Naive thymus-derived CD4-positive, alpha-beta T cell (primary cell): ENCODE results near the gene GALNT15. TPM values are rescaled to one million over a fixed set of nuclear protein-coding genes. Genes with fewer than 3 reads are reported as not detected.

Source experiments
- ATAC-seq: fragments of 150-1000 bp; cut with Tn5 transposase; 2 replicates; pipeline ENCODE4 v1.10.0; 2021; ENCODE audit warnings: mild to moderate bottlenecking, moderate library complexity
- CTCF ChIA-PET: fragments of 350-600 bp; sonication (Branson Sonifier 250); formaldehyde crosslinking; loops from one replicate; lab custom pipeline; 2021; ENCODE audit warnings: antibody characterized with exemption; lab: Charles Lee
- POLR2A ChIA-PET: fragments of 350-600 bp; sonication (Branson Sonifier 250); formaldehyde crosslinking; loops from one replicate; lab custom pipeline; 2021; ENCODE audit warnings: antibody characterized with exemption, inconsistent platforms; lab: Charles Lee
- DNase-seq, 9 donors: peaks; one replicate each; pipeline versions ENCODE4 v3.0.0 to v3.0.0-alpha.2; 2020 to 2022; ENCODE audit warnings: mixed read lengths in 1 of 9
- H3K27ac ChIP-seq: one replicate; pipeline ENCODE4 v1.7.0; 2013; ENCODE audit warnings: mild to moderate bottlenecking, low read depth, low read length, moderate library complexity
- H3K27me3 ChIP-seq, 2 donors: one replicate each; pipeline ENCODE4 v1.7.0; 2013; ENCODE audit warnings: low read length in 2 of 2, mild to moderate bottlenecking in 2 of 2, moderate library complexity in 2 of 2; ENCODE audit not compliant: control insufficient read depth in 2 of 2, insufficient read depth in 2 of 2
- H3K36me3 ChIP-seq, 3 experiments: 1 replicate in 2 of 3; 2 replicates in 1 of 3; pipeline ENCODE4 v1.7.0; 2013; ENCODE audit warnings: low read length in 3 of 3, mild to moderate bottlenecking in 3 of 3, moderate library complexity in 1 of 3; ENCODE audit not compliant: insufficient read depth in 3 of 3, control insufficient read depth in 2 of 3
- H3K4me1 ChIP-seq, 2 donors: one replicate each; pipeline ENCODE4 v1.7.0; 2013; ENCODE audit warnings: low read length in 2 of 2, mild to moderate bottlenecking in 2 of 2, moderate library complexity in 1 of 2; ENCODE audit not compliant: control insufficient read depth in 2 of 2, insufficient read depth in 2 of 2
- H3K4me3 ChIP-seq: 2 replicates; pipeline ENCODE4 v1.7.0; 2013; ENCODE audit warnings: mild to moderate bottlenecking, low read length
- H3K9me3 ChIP-seq, 3 experiments: 1 replicate in 2 of 3; 2 replicates in 1 of 3; pipeline ENCODE4 v1.7.0; 2013; ENCODE audit warnings: low read length in 3 of 3; ENCODE audit not compliant: control insufficient read depth in 2 of 3
- H3K27ac Mint-ChIP-seq, 9 donors: one replicate each; pipeline ENCODE4 v1.8.0; 2020 to 2022; ENCODE audit warnings: mixed read lengths in 9 of 9, mild to moderate bottlenecking in 8 of 9, moderate library complexity in 5 of 9, inconsistent platforms in 2 of 9
- H3K27me3 Mint-ChIP-seq, 5 donors: one replicate each; pipeline ENCODE4 v1.8.0; 2021 to 2022; ENCODE audit warnings: mixed read lengths in 5 of 5, mild to moderate bottlenecking in 1 of 5
- H3K36me3 Mint-ChIP-seq, 5 donors: one replicate each; pipeline ENCODE4 v1.8.0; 2020 to 2022; ENCODE audit warnings: mixed read lengths in 5 of 5, mild to moderate bottlenecking in 3 of 5, inconsistent platforms in 1 of 5
- H3K4me1 Mint-ChIP-seq, 7 donors: one replicate each; pipeline ENCODE4 v1.8.0; 2020 to 2022; ENCODE audit warnings: mixed read lengths in 7 of 7, mild to moderate bottlenecking in 3 of 7, inconsistent platforms in 1 of 7
- H3K4me3 Mint-ChIP-seq, 10 donors: one replicate each; pipeline ENCODE4 v1.8.0; 2020 to 2022; ENCODE audit warnings: mild to moderate bottlenecking in 10 of 10, mixed read lengths in 10 of 10, moderate library complexity in 6 of 10, inconsistent platforms in 2 of 10
- H3K9me3 Mint-ChIP-seq, 11 donors: one replicate each; pipeline ENCODE4 v1.8.0; 2020 to 2022; ENCODE audit warnings: mixed read lengths in 11 of 11, mild to moderate bottlenecking in 4 of 11, inconsistent platforms in 1 of 11, moderate library complexity in 1 of 11
- intact Hi-C, 2 donors: fragments of 100-400 bp; cut with micrococcal nuclease; formaldehyde crosslinking; loops; one replicate each; pipeline ENCODE4 v1.15.1; 2023
- polyA plus RNA-seq, 2 donors: library from polyadenylated mRNA; unstranded; fragments of 300-500 nt; fragmentation: Illumina TruSeq; gene quantifications; one replicate each; pipeline ENCODE4 v1.2.3, GENCODE V29; 2021
- total RNA-seq, 6 experiments: library from RNA in 5 of 6; stranded (reverse) in 5 of 6; gene quantifications; 1 replicate in 5 of 6; 2 replicates in 1 of 6; pipeline ENCODE4 v1.2.3 and lab custom pipeline; 2021 to 2026

The GALNT15 gene
- total and polyA plus RNA-seq, 7 experiments from 2014 or later: 0.46 TPM; not detected in 6

GRCh38 chr3:16142350-16143025, 32.0 kb upstream of the GALNT15 start:
- Histone ChIP-seq H3K27me3 (no peaks in the 10 kb centered on the region), H3K27ac (no peak overlapping the region), H3K36me3 (no peaks in the 10 kb centered on the region), H3K9me3 (no peaks in the 10 kb centered on the region), H3K4me3 (no peak overlapping the region), H3K4me1 (no peaks in the 10 kb centered on the region)
- intact Hi-C loops: no loop called here
- no peak for DNase-seq
- peaks cover 0 to 5% (median 0%) of the 10 kb centered on the region in 7 donors for H3K4me1 Mint-ChIP-seq
- H3K27ac Mint-ChIP-seq: no peak overlapping the region
- peaks cover 0 to 19% (median 7%) of the 10 kb centered on the region in 11 donors for H3K9me3 Mint-ChIP-seq
- ATAC-seq: no peak
- H3K36me3 Mint-ChIP-seq: peaks cover 0 to 6% (median 0%) of the 10 kb centered on the region in 5 donors
- POLR2A ChIA-PET: no interaction called here
- peaks cover 0 to 9% (median 0%) of the 10 kb centered on the region in 5 donors for H3K27me3 Mint-ChIP-seq
- H3K4me3 Mint-ChIP-seq: no peak overlapping the region
- CTCF ChIA-PET: no interaction called here

DNA sequence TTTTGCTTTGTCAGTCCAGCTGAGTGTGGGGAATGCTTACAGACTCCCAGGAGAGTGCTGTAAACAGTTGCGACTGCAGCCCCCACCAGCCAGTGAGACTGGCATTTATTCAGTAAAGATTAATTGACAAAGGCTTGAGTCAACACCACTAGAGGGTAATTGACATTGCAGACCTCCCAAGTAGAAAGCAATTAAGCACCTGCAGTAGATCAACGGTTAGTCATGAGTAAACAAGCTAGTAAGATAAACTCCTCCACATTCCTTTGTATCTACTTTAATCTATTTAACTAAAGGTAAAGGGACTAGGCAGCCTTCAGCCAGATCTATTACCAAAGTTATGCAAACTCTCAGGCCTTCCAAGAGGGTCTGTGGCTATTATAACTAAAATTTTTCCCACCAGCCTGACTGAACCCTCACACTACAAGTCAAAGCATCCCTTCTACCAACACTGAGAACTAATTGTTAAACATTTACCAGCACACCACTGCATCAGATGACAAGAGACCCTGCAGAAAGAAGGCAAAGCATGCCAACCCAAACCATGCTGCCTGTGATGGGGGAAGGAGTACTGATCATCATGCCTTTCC, 30.5 kb upstream of the GALNT15 start:
- H3K9me3 Mint-ChIP-seq: peaks cover 0 to 17% (median 7%) of the 10 kb centered on the region in 11 donors
- no peaks in the 10 kb centered on the region for H3K4me1 ChIP-seq
- peaks cover 0 to 6% (median 0%) of the 10 kb centered on the region in 7 donors for H3K4me1 Mint-ChIP-seq
- DNase-seq (no peak), ATAC-seq (no peak)
- H3K27me3 ChIP-seq: no peaks in the 10 kb centered on the region
- ChIA-PET POLR2A (no interaction called here), CTCF (no interaction called here)
- H3K27me3 Mint-ChIP-seq: peaks cover 0 to 7% (median 0%) of the 10 kb centered on the region in 5 donors
- H3K4me3 Mint-ChIP-seq: no peak overlapping the region
- H3K9me3 ChIP-seq: no peaks in the 10 kb centered on the region
- H3K27ac Mint-ChIP-seq: no peak overlapping the region
- intact Hi-C loops: no loop called here
- H3K4me3 ChIP-seq: no peak overlapping the region
- H3K27ac ChIP-seq: no peak overlapping the region
- peaks cover 0 to 6% (median 0%) of the 10 kb centered on the region in 5 donors for H3K36me3 Mint-ChIP-seq
- H3K36me3 ChIP-seq: no peaks in the 10 kb centered on the region

GRCh38 chr3:16145176-16145575, 29.3 kb upstream of the GALNT15 start:
- ATAC-seq (no peak), DNase-seq (no peak)
- Mint-ChIP-seq H3K27ac (no peak overlapping the region), H3K9me3 (peaks cover 0 to 17% (median 7%) of the 10 kb centered on the region in 11 donors), H3K4me3 (no peak overlapping the region), H3K36me3 (peaks cover 0 to 6% (median 0%) of the 10 kb centered on the region in 5 donors), H3K4me1 (peaks cover 0 to 6% (median 0%) of the 10 kb centered on the region in 7 donors), H3K27me3 (peaks cover 0 to 4% (median 0%) of the 10 kb centered on the region in 5 donors)
- Histone ChIP-seq H3K27ac (no peak overlapping the region), H3K36me3 (no peaks in the 10 kb centered on the region), H3K4me3 (no peak overlapping the region), H3K9me3 (no peaks in the 10 kb centered on the region), H3K27me3 (no peaks in the 10 kb centered on the region), H3K4me1 (no peaks in the 10 kb centered on the region)
- intact Hi-C loops: no loop called here
- CTCF ChIA-PET: interaction anchor here (1.0 kb wide), 1 partner anchor 31 kb away, joined by 3 read pairs; no protein-coding TSS in a partner anchor
- POLR2A ChIA-PET: no interaction called here

DNA sequence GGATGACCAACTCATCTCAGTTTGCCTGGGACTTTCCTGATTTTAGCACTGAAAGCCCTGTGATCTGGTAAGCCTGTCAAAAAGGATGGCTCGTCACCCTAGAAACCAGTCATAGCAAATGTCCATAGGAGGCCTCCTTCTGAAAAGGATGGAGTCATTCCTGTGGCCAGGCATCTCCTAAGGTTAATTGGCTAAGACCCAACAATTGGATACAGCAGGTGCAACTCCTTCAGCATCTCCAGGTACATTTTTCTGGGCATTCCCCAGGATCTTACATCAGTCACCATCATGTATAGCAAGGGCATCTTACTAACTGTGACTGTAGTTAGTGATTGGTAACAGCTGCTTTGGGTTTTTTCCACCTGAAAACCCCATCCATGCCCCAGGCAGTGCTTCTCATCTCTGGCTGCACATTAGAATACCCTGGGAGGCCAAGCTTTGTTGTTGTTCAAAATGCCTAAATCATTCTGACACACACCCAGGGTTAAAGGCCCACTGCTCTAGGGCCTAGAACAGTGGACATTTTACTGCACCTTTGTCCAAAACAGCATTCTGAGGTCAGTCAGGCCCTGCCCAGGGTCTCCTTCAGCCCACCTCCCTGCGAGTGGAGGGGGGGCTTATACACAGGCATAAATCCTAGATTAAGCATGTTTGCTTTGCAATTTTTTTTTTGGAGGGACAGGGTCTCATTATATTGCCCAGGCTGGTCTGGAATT, 28.3 kb upstream of the GALNT15 start:
- intact Hi-C loops: no loop called here
- DNase-seq (no peak), ATAC-seq (no peak)
- Histone ChIP-seq H3K27ac (no peak overlapping the region), H3K36me3 (no peaks in the 10 kb centered on the region), H3K27me3 (no peaks in the 10 kb centered on the region), H3K4me1 (no peaks in the 10 kb centered on the region), H3K9me3 (no peaks in the 10 kb centered on the region), H3K4me3 (no peak overlapping the region)
- Mint-ChIP-seq H3K27me3 (peaks cover 0 to 4% (median 0%) of the 10 kb centered on the region in 5 donors), H3K4me1 (peaks cover 0 to 6% (median 0%) of the 10 kb centered on the region in 7 donors), H3K27ac (no peak overlapping the region), H3K4me3 (no peak overlapping the region), H3K9me3 (peaks cover 0 to 17% (median 8%) of the 10 kb centered on the region in 11 donors), H3K36me3 (peaks cover 0 to 6% (median 0%) of the 10 kb centered on the region in 5 donors)
- POLR2A ChIA-PET: no interaction called here
- CTCF ChIA-PET: interaction anchor here (1.0 kb wide), 1 partner anchor 30 kb away, joined by 3 read pairs; no protein-coding TSS in a partner anchor

DNA sequence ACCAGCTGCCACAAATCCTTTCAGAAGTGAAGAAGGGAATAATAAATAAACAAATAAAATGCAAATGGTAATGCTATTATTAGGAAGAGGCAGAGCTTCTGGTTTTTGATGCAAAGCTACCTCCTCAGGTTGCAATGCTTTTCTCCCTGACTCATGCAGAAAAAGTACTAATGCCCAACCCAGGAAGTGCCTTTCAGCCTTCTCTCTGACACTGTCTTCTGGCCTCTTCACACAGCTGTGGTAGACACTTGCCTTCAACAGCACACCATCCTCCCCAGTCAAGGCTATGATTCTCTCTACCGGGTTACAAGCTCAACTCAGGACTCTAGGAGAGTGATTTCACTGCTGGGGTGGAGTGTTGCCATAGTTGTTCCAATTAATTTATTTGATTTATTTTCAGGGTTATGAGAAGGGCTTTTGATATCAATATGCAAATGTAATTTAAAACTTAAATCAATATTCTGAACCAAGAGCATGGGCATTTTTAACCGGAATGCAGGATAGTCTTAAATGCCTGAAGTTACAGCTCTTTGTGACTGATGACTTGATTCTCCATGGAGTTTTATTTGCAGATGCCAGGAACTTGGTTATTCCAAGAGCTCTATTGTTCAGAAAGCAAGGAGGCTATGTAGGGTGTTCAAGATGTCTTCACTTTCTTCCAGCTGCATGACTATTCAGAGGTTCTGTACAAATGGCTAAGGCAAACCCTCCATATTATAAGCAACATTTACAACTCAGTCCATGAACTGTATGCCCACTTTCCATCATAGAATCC, 27.1 kb upstream of the GALNT15 start:
- Mint-ChIP-seq H3K4me1 (peaks cover 0 to 6% (median 0%) of the 10 kb centered on the region in 7 donors), H3K27ac (peak overlapping the region in 1 of 9 donors; percentile 32), H3K36me3 (peaks cover 0 to 6% (median 0%) of the 10 kb centered on the region in 5 donors), H3K9me3 (peaks cover 0 to 21% (median 12%) of the 10 kb centered on the region in 11 donors), H3K4me3 (no peak overlapping the region), H3K27me3 (peaks cover 0 to 6% (median 0%) of the 10 kb centered on the region in 5 donors)
- Histone ChIP-seq H3K27ac (no peak overlapping the region), H3K4me1 (no peaks in the 10 kb centered on the region), H3K9me3 (no peaks in the 10 kb centered on the region), H3K36me3 (no peaks in the 10 kb centered on the region), H3K4me3 (no peak overlapping the region), H3K27me3 (no peaks in the 10 kb centered on the region)
- ChIA-PET POLR2A (interaction anchor here (0.6 kb wide), 1 partner anchor 1183 kb away, joined by 5 read pairs; no protein-coding TSS in a partner anchor), CTCF (no interaction called here)
- no peak for DNase-seq
- no peak for ATAC-seq
- intact Hi-C loops: no loop called here

GRCh38 chr3:16148213-16148612, 26.3 kb upstream of the GALNT15 start:
- peaks cover 0 to 10% (median 5%) of the 10 kb centered on the region in 5 donors for H3K36me3 Mint-ChIP-seq
- ATAC-seq (no peak), DNase-seq (no peak)
- no peaks in the 10 kb centered on the region for H3K36me3 ChIP-seq
- H3K9me3 Mint-ChIP-seq: peaks cover 0 to 24% (median 12%) of the 10 kb centered on the region in 11 donors
- peaks cover 0 to 6% (median 0%) of the 10 kb centered on the region in 7 donors for H3K4me1 Mint-ChIP-seq
- intact Hi-C loops: no loop called here
- no peak overlapping the region for H3K27ac Mint-ChIP-seq
- H3K4me3 ChIP-seq: no peak overlapping the region
- no peaks in the 10 kb centered on the region for H3K27me3 ChIP-seq
- H3K27ac ChIP-seq: no peak overlapping the region
- no peaks in the 10 kb centered on the region for H3K4me1 ChIP-seq
- POLR2A ChIA-PET: no interaction called here
- CTCF ChIA-PET: no interaction called here
- no peaks in the 10 kb centered on the region for H3K9me3 ChIP-seq
- no peak overlapping the region for H3K4me3 Mint-ChIP-seq
- H3K27me3 Mint-ChIP-seq: peaks cover 0 to 12% (median 5%) of the 10 kb centered on the region in 5 donors
